Measurements from ENCODE around the gene DIO1. TPM values are rescaled to one million over a fixed set of nuclear protein-coding genes. Genes with fewer than 3 reads are reported as not detected.
"Not testable (repeated sequence)": the region's sequence is repeated elsewhere in the genome, so short reads cannot be mapped to it uniquely, and the experiment has no call there.

The DIO1 gene
- total RNA-seq, 5 donors from 2014 or later (not counting 1 experiment from before 2014, with no cell fraction given) = not detected

- H3K27me3 Mint-ChIP-seq = no peaks in the 10 kb centered on the region
- ATAC-seq (replicated peaks in 1 of 4) (no peak), DNase-seq (no peak)
- ChIA-PET POLR2A (no interaction called here), CTCF (interaction anchor here in 1 of 2 donors (0.5 to 2.0 kb wide), 2 partner anchors 91 to 982 kb away, joined by 4 to 5 read pairs; no protein-coding TSS in a partner anchor)
- no peaks in the 10 kb centered on the region for H3K9me3 Mint-ChIP-seq
- Histone ChIP-seq H3K9me3 (no peaks in the 10 kb centered on the region), H3K36me3 (ENCODE audit: control insufficient read depth in 2 of 2, extremely low read depth in 1 of 2, insufficient read depth in 1 of 2, low read length in 1 of 2) (peaks cover 6 to 65% of the 10 kb centered on the region in 2 donors), H3K27ac (ENCODE audit: low read length) (no peak overlapping the region), H3K27me3 (replicated peaks in 1 of 2; ENCODE audit: control insufficient read depth in 2 of 2, extremely low read depth in 1 of 2, insufficient read depth in 2 of 2, low read length in 1 of 2) (no peaks in the 10 kb centered on the region), H3K4me3 (ENCODE audit: control insufficient read depth in 1 of 2, extremely low read depth in 1 of 2, low read length in 1 of 2) (no peak overlapping the region), H3K4me1 (ENCODE audit: control insufficient read depth in 1 of 2, extremely low read depth in 1 of 2, insufficient read depth in 2 of 2, low read length in 2 of 2) (no peaks in the 10 kb centered on the region)
- peaks cover 48% of the 10 kb centered on the region for H3K36me3 Mint-ChIP-seq
- no peaks in the 10 kb centered on the region for H3K4me1 Mint-ChIP-seq
- H3K4me3 Mint-ChIP-seq = no peak overlapping the region
- no peak overlapping the region for H3K27ac Mint-ChIP-seq
- WGBS (ENCODE audit: insufficient coverage) = no CpG with 5 or more reads among the region's 1 CpG
Measured at GRCh38 chr1:53868565-53868964, 25.4 kb upstream of the DIO1 start.

- DNase-seq = peak in 1 of 35 experiments; percentile 4
- Mint-ChIP-seq H3K9me3 (no peaks in the 10 kb centered on the region), H3K4me3 (no peak overlapping the region), H3K27me3 (no peaks in the 10 kb centered on the region), H3K27ac (no peak overlapping the region), H3K4me1 (no peaks in the 10 kb centered on the region), H3K36me3 (peaks cover 52% of the 10 kb centered on the region)
- ChIA-PET CTCF (interaction anchor here in 1 of 2 donors (2.0 kb wide), 1 partner anchor 90 kb away, joined by 5 read pairs; no protein-coding TSS in a partner anchor), POLR2A (interaction anchor here in 1 of 2 donors (0.6 kb wide), 1 partner anchor 20 kb away, joined by 3 read pairs; no protein-coding TSS in a partner anchor)
- Histone ChIP-seq H3K4me1 (ENCODE audit: control insufficient read depth in 1 of 2, extremely low read depth in 1 of 2, insufficient read depth in 2 of 2, low read length in 2 of 2) (no peaks in the 10 kb centered on the region), H3K4me3 (ENCODE audit: control insufficient read depth in 1 of 2, extremely low read depth in 1 of 2, low read length in 1 of 2) (no peak overlapping the region), H3K36me3 (ENCODE audit: control insufficient read depth in 2 of 2, extremely low read depth in 1 of 2, insufficient read depth in 1 of 2, low read length in 1 of 2) (peaks cover 6 to 63% of the 10 kb centered on the region in 2 donors), H3K27ac (ENCODE audit: low read length) (no peak overlapping the region), H3K27me3 (replicated peaks in 1 of 2; ENCODE audit: control insufficient read depth in 2 of 2, extremely low read depth in 1 of 2, insufficient read depth in 2 of 2, low read length in 1 of 2) (no peaks in the 10 kb centered on the region), H3K9me3 (no peaks in the 10 kb centered on the region)
- WGBS (ENCODE audit: insufficient coverage) = 93% methylated on average over 4 of the region's 11 CpGs
- no peak for ATAC-seq (replicated peaks in 1 of 4)
Measured at GRCh38 chr1:53869454-53870117, 24.4 kb upstream of the DIO1 start.

DNA sequence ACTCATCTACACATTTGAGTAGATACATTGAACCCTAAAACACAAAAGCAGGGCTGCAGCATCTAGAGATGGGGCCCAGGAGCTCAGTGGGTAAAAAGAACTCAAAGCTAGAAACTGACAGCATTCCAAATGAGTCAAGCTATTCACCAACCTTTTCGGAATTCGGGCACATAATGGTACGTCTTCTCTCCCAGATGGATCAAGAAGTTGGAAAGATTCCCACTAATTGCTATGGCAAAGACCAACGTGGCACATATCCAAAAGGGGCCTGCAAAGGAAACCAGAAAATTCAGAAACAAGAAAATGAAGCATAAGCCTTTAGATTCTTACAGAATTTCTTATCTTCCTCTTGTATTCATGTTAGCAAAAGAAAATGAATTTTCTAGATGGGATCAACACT is 22.8 kb upstream of the DIO1 start:
- Mint-ChIP-seq H3K9me3 (no peaks in the 10 kb centered on the region), H3K27ac (no peak overlapping the region), H3K27me3 (no peaks in the 10 kb centered on the region), H3K36me3 (peaks cover 59% of the 10 kb centered on the region), H3K4me3 (no peak overlapping the region), H3K4me1 (no peaks in the 10 kb centered on the region)
- Histone ChIP-seq H3K36me3 (ENCODE audit: control insufficient read depth in 2 of 2, extremely low read depth in 1 of 2, insufficient read depth in 1 of 2, low read length in 1 of 2) (peaks cover 6 to 65% of the 10 kb centered on the region in 2 donors), H3K27ac (ENCODE audit: low read length) (no peak overlapping the region), H3K9me3 (no peaks in the 10 kb centered on the region), H3K4me1 (ENCODE audit: control insufficient read depth in 1 of 2, extremely low read depth in 1 of 2, insufficient read depth in 2 of 2, low read length in 2 of 2) (no peaks in the 10 kb centered on the region), H3K27me3 (replicated peaks in 1 of 2; ENCODE audit: control insufficient read depth in 2 of 2, extremely low read depth in 1 of 2, insufficient read depth in 2 of 2, low read length in 1 of 2) (no peaks in the 10 kb centered on the region), H3K4me3 (ENCODE audit: control insufficient read depth in 1 of 2, extremely low read depth in 1 of 2, low read length in 1 of 2) (no peak overlapping the region)
- no peak for DNase-seq
- CTCF ChIA-PET = interaction anchor here in 1 of 2 donors (0.7 kb wide), 1 partner anchor 22 kb away, joined by 3 read pairs; no protein-coding TSS in a partner anchor
- POLR2A ChIA-PET = no interaction called here
- WGBS (ENCODE audit: insufficient coverage) = 92% methylated on average over 4 of the region's 4 CpGs
- ATAC-seq (replicated peaks in 1 of 4) = no peak

DNA sequence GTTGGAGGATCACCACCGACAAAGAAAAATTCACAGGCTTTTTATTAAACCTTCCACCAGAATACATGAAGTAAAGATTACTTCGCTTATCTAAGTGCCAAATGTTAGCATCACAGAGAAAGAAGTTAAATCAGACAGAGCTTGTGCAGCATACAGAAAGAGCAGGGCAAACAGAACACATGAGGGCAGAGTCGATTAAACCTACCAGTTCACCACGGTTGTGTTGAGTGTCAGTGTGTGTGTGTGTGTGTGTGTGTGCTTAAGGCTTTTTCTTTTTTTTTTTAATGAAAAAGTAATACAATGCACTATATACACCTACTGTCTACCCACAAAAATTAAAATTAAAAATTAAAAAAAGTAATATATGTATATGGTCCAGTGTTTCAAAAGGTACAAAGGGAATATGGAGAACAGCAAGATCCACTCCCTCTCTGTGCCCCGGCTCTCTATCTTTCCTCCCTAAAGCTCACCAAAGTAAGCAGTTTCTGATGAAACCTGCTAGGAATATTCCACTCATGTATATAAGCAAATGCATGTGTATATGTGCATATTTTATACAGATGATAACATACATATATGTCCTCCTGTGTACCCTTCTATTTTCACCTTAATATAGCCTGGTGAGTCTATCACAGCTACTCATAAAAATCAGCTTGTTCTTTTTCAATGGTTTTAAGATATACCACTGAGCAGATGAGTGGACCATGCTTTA is 22.1 kb upstream of the DIO1 start:
- H3K27me3 Mint-ChIP-seq = no peaks in the 10 kb centered on the region
- H3K36me3 Mint-ChIP-seq = peaks cover 59% of the 10 kb centered on the region
- DNase-seq (no peak), ATAC-seq (replicated peaks in 1 of 4) (no peak)
- no peak overlapping the region for H3K4me3 ChIP-seq (ENCODE audit: control insufficient read depth in 1 of 2, extremely low read depth in 1 of 2, low read length in 1 of 2)
- no peak overlapping the region for H3K27ac Mint-ChIP-seq
- H3K4me1 ChIP-seq (ENCODE audit: control insufficient read depth in 1 of 2, extremely low read depth in 1 of 2, insufficient read depth in 2 of 2, low read length in 2 of 2) = no peaks in the 10 kb centered on the region
- no peak overlapping the region for H3K27ac ChIP-seq (ENCODE audit: low read length)
- no peaks in the 10 kb centered on the region for H3K27me3 ChIP-seq (replicated peaks in 1 of 2; ENCODE audit: control insufficient read depth in 2 of 2, extremely low read depth in 1 of 2, insufficient read depth in 2 of 2, low read length in 1 of 2)
- H3K9me3 Mint-ChIP-seq = no peaks in the 10 kb centered on the region
- 100% methylated on average over 1 of the region's 5 CpGs for WGBS (ENCODE audit: insufficient coverage)
- no peaks in the 10 kb centered on the region for H3K4me1 Mint-ChIP-seq
- POLR2A ChIA-PET = no interaction called here
- no peaks in the 10 kb centered on the region for H3K9me3 ChIP-seq
- peaks cover 6 to 69% of the 10 kb centered on the region in 2 donors for H3K36me3 ChIP-seq (ENCODE audit: control insufficient read depth in 2 of 2, extremely low read depth in 1 of 2, insufficient read depth in 1 of 2, low read length in 1 of 2)
- CTCF ChIA-PET = interaction anchor here in 1 of 2 donors (0.6 to 1.6 kb wide), 3 partner anchors 11 to 87 kb away, joined by 3 to 7 read pairs (median 4); no protein-coding TSS in a partner anchor
- no peak overlapping the region for H3K4me3 Mint-ChIP-seq

- CTCF ChIA-PET = interaction anchor here (0.6 to 1.1 kb wide), 3 partner anchors 72 to 484 kb away, joined by 3 to 6 read pairs (median 3); no protein-coding TSS in a partner anchor
- peaks cover 6 to 70% of the 10 kb centered on the region in 2 donors for H3K36me3 ChIP-seq (ENCODE audit: control insufficient read depth in 2 of 2, extremely low read depth in 1 of 2, insufficient read depth in 1 of 2, low read length in 1 of 2)
- H3K36me3 Mint-ChIP-seq = peaks cover 65% of the 10 kb centered on the region
Measured at GRCh38 chr1:53875150-53875549, 18.8 kb upstream of the DIO1 start.

GRCh38 chr1:53878492-53879105 is 15.4 kb upstream of the DIO1 start:
- peak in 1 of 35 experiments; percentile 44 for DNase-seq
- H3K27ac Mint-ChIP-seq = no peak overlapping the region
- Histone ChIP-seq H3K9me3 (no peaks in the 10 kb centered on the region), H3K27ac (ENCODE audit: low read length) (no peak overlapping the region), H3K27me3 (replicated peaks in 1 of 2; ENCODE audit: control insufficient read depth in 2 of 2, extremely low read depth in 1 of 2, insufficient read depth in 2 of 2, low read length in 1 of 2) (no peaks in the 10 kb centered on the region), H3K4me1 (ENCODE audit: control insufficient read depth in 1 of 2, extremely low read depth in 1 of 2, insufficient read depth in 2 of 2, low read length in 2 of 2) (no peaks in the 10 kb centered on the region), H3K4me3 (ENCODE audit: control insufficient read depth in 1 of 2, extremely low read depth in 1 of 2, low read length in 1 of 2) (no peak overlapping the region), H3K36me3 (ENCODE audit: control insufficient read depth in 2 of 2, extremely low read depth in 1 of 2, insufficient read depth in 1 of 2, low read length in 1 of 2) (peaks cover 8 to 53% of the 10 kb centered on the region in 2 donors)
- H3K4me1 Mint-ChIP-seq = peaks cover 10 to 13% (median 11%) of the 10 kb centered on the region in 3 donors
- ChIA-PET POLR2A (no interaction called here), CTCF (interaction anchor here (0.5 to 2.0 kb wide), 7 partner anchors 67 to 1118 kb away, joined by 4 to 10 read pairs (median 5); partner anchors contain the start of gene IFT25 (in 1 of the 2))
- H3K4me3 Mint-ChIP-seq = no peak overlapping the region
- H3K36me3 Mint-ChIP-seq = peaks cover 77% of the 10 kb centered on the region
- H3K27me3 Mint-ChIP-seq = no peaks in the 10 kb centered on the region
- ATAC-seq (replicated peaks in 1 of 4) = no peak
- peaks cover 0 to 5% (median 3%) of the 10 kb centered on the region in 3 donors for H3K9me3 Mint-ChIP-seq
- WGBS (ENCODE audit: insufficient coverage) = 80% methylated on average over 1 of the region's 5 CpGs

More at GRCh38 chr1:53875150-53875549, 18.8 kb upstream of the DIO1 start:
- not testable (repeated sequence) for H3K27ac Mint-ChIP-seq; H3K4me3 Mint-ChIP-seq; H3K9me3 ChIP-seq; H3K4me1 Mint-ChIP-seq; DNase-seq; H3K27me3 ChIP-seq (replicated peaks in 1 of 2; ENCODE audit: control insufficient read depth in 2 of 2, extremely low read depth in 1 of 2, insufficient read depth in 2 of 2, low read length in 1 of 2); H3K4me3 ChIP-seq (ENCODE audit: control insufficient read depth in 1 of 2, extremely low read depth in 1 of 2, low read length in 1 of 2); H3K27ac ChIP-seq (ENCODE audit: low read length); H3K9me3 Mint-ChIP-seq; ATAC-seq (replicated peaks in 1 of 4); H3K4me1 ChIP-seq (ENCODE audit: control insufficient read depth in 1 of 2, extremely low read depth in 1 of 2, insufficient read depth in 2 of 2, low read length in 2 of 2); H3K27me3 Mint-ChIP-seq
- 100% methylated on average over 1 of the region's 2 CpGs for WGBS (ENCODE audit: insufficient coverage)
- POLR2A ChIA-PET = interaction anchor here in 1 of 2 donors (0.6 kb wide), 1 partner anchor 79 kb away, joined by 3 read pairs; no protein-coding TSS in a partner anchor

Data from T-cell (primary cell).